ENCODE data around the gene PPFIBP2.

- TF ChIP-seq EP300 (IDR thresholded peaks at IDR 0.05) (no peak), CTCF (IDR thresholded peaks at IDR 0.05) (no peak), POLR2A (IDR thresholded peaks at IDR 0.05) (no peak)
These were observed 178.1 kb downstream of the PPFIBP2 start for GRCh38 chr11:7691759-7692350.
